Measurements from ENCODE around the gene DIP2B.
"Not testable (repeated sequence)": the region's sequence is repeated elsewhere in the genome, so short reads cannot be mapped to it uniquely, and the experiment has no call there.

The DIP2B gene

DNA sequence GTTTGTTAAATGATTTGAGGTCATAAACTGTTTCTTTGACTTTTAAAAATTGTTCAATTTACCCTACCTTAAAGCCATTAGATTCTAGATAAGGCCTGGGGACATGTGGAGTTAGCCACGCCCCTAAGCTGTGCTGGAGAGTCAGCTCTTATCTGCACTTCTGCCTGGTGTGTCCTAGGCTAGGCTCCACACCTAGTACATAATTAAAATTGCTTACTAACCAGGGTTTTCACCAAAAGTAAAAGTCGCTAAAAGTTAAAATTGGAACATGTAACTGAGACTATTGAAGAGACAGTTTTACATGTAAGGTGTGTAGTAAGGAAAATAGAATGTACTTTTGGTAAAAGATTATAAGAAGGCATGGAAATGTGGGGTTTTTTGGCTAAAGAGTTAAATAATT lies 264.0 kb downstream of the DIP2B start:
- intact Hi-C loops (cut with DNase I), result loop anchor here (10.0 kb wide), 3 partner anchors 226 to 576 kb away; partner anchors contain the start of genes CELA1 and SLC11A2
- not testable (repeated sequence) for DNase-seq

DNA sequence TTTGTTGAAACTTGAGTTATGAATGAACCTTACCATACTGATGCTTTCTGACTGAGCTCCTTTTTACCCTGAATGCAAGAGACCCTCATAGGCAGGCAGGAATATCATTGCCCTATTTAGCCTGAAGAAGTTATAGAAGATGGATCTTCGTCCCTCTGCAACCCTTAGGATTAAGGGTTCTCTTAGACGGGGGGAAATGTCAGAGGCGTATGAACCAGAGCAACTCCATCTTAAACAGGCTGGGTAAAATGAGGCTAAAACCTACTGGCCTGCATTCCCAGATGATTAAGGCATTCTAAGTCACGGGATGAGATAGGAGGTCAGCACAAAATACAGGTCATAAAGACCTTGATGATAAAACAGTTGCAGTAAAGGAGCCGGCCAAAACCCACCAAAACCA lies 266.6 kb downstream of the DIP2B start:
- intact Hi-C loops (cut with DNase I), result no loop called here

GRCh38 chr12:50772470-50772869 lies 267.7 kb downstream of the DIP2B start:
- intact Hi-C loops (cut with DNase I), result no loop called here

More for the DNA sequence above, 266.6 kb downstream of the DIP2B start:
- no peak for DNase-seq

GRCh38 chr12:50772877-50773276 lies 268.1 kb downstream of the DIP2B start:
- intact Hi-C loops (cut with DNase I), result no loop called here
- no peak for DNase-seq

More at GRCh38 chr12:50772470-50772869, 267.7 kb downstream of the DIP2B start:
- DNase-seq, result no peak

- intact Hi-C loops (cut with DNase I), result no loop called here
- DNase-seq, result no peak
Measured at GRCh38 chr12:50775251-50775650, 270.5 kb downstream of the DIP2B start.

- intact Hi-C loops (cut with DNase I), result no loop called here
- DNase-seq, result no peak
Measured at GRCh38 chr12:50776749-50777728, 272.3 kb downstream of the DIP2B start.

- intact Hi-C loops (cut with DNase I), result no loop called here
- DNase-seq, result no peak
Measured at GRCh38 chr12:50778663-50779590, 274.1 kb downstream of the DIP2B start.

DNA sequence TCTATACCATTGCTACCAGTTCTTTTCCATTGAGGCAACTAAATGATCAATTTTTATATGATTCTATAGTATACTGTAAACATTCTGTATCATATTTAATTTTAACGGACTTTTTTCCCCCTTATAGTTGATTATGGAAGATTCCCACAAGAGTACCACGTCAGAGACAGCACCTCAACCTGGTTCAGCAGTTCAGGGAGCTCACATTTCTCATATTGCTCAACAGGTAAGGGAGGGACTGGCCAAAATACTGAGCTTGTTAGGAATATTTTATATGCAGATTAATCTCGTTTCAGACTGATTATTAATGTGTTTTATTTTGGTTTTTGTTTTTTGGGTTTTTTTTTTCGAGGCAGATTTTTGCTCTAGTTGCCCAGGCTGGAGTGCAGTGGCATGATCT lies 275.2 kb downstream of the DIP2B start:
- no peak for DNase-seq
- intact Hi-C loops (cut with DNase I), result no loop called here

DNA sequence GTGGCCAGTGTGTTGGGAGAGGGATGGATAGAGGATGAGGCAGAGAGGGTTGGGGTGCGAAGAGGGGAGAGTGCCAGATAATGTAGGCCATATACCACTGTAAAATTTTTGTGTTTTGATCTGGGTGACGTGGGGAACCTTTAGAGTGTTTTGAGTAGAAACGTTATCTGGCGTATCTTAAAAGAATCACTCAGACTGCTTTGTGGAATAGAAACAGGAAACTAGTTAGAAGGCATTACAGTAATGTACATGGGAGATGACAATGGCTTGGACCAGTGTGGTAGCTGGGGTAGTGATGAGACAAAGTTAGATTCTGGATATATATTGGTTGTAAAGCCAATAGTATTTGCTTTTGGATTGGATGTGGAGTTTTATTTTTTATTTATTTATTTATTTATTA lies 279.7 kb downstream of the DIP2B start:
- intact Hi-C loops (cut with DNase I), result no loop called here
- no peak for DNase-seq

GRCh38 chr12:50785406-50786001 lies 280.7 kb downstream of the DIP2B start:
- DNase-seq, result no peak
- intact Hi-C loops (cut with DNase I), result no loop called here

DNA sequence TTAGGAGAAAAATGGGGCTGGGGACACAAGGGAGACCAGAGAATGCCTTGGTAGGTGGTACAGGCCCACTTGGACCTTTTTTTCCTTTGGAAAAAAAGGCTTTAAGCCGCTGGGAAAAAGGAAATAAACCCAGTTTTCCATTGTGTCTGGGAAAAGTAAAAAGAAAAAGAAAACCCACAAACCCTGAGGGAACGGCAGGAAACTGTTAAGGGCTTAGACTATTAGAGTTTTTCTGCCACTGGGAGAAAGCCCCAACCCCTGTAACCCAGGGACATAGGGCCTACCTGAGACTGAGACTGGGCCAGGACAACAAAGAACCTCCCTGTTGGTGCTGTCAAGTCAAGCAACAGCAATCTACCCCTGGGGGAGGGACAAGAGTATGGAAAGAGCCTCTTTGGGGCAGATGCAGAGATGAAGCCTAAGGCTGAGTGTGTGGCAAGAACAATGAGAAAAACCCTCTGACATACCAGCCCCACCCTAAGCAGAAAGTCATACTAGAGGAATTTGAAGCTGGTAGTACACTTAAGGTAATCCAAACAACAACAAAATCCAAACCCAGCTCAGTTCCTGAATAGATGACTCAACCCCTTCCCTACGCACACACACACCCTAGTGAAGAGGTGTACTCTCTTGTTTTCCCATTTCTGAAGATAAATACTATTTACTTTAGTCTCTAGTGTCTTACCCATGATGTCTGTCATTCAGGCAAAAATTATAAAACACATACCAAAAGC lies 281.9 kb downstream of the DIP2B start:
- intact Hi-C loops (cut with DNase I), result no loop called here
- no peak for DNase-seq

DNA sequence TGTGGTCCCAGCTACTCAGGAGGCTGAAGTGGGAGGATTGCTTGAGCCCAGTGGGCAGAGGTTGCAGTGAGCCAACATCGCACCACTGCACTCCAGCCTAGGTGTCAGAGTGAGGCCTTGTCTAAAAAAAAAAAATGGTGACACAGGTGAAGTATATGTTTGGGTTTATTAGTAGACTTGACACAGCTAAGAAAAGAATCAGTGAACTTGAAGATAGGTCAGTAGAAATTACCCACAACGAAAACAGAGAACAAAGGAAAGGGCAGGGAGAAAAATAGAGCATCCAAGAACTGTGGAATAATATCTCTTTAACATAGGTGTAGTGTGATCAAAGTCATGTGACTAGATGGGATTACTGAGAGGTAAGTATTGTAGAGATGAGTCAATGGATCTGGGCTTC lies 282.8 kb downstream of the DIP2B start:
- intact Hi-C loops (cut with DNase I), result no loop called here
- DNase-seq, result no peak

DNA sequence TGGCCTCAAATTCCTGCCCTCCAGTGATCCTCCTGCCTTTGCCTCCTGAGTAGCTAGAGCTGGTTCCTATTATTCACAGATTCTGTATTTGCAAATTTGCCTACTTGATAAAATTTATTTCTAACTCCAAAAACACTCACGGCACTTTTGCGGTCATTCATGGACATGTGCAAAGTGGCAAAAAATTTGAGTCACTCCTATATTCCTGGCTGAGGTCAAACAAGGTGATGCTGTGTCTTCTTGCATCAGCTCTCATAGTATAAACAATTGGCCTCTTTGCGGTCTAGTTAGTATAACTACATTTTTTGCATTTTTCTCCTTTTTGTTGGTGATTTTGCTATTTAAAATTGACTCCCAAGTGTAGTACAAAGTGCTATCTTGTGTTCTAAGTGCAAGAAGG lies 283.8 kb downstream of the DIP2B start:
- DNase-seq, result no peak
- intact Hi-C loops (cut with DNase I), result no loop called here

GRCh38 chr12:50790081-50790480 lies 285.3 kb downstream of the DIP2B start:
- DNase-seq, result no peak
- intact Hi-C loops (cut with DNase I), result no loop called here

Data from head of caudate nucleus (tissue), 42 donors.